ENCODE results near the gene NANOS3.

The NANOS3 gene

GRCh38 chr19:13844130-13844631 is 32.8 kb upstream of the NANOS3 start:
- no peak overlapping the region for H3K4me3 ChIP-seq (replicated peaks in 1 of 2; ENCODE audit: low read depth in 2 of 2, low read length in 2 of 2)
- DNase-seq (ENCODE audit: low read depth in 2 of 2), result no peak
- no peak for TF ChIP-seq CTCF (IDR thresholded peaks at IDR 0.05; ENCODE audit: low read depth, low read length)

GRCh38 chr19:13846557-13847406 is 30.2 kb upstream of the NANOS3 start:
- H3K4me3 ChIP-seq (replicated peaks in 1 of 2; ENCODE audit: low read depth in 2 of 2, low read length in 2 of 2), result peak overlapping the region; percentile 41 to 55
- no peak for TF ChIP-seq CTCF (IDR thresholded peaks at IDR 0.05; ENCODE audit: low read depth, low read length)
- peak; percentile 95 for DNase-seq (ENCODE audit: low read depth in 2 of 2)

GRCh38 chr19:13847407-13848339 is 29.3 kb upstream of the NANOS3 start:
- no peak for TF ChIP-seq CTCF (IDR thresholded peaks at IDR 0.05; ENCODE audit: low read depth, low read length)
- DNase-seq (ENCODE audit: low read depth in 2 of 2), result peak; percentile 94 to 97
- peak overlapping the region; percentile 41 to 55 for H3K4me3 ChIP-seq (replicated peaks in 1 of 2; ENCODE audit: low read depth in 2 of 2, low read length in 2 of 2)

- H3K4me3 ChIP-seq (replicated peaks in 1 of 2; ENCODE audit: low read depth in 2 of 2, low read length in 2 of 2), result no peak overlapping the region
- no peak for TF ChIP-seq CTCF (IDR thresholded peaks at IDR 0.05; ENCODE audit: low read depth, low read length)
- no peak for DNase-seq (ENCODE audit: low read depth in 2 of 2)
These were observed 28.6 kb upstream of the NANOS3 start for GRCh38 chr19:13848340-13848677.

GRCh38 chr19:13848798-13849676 is 27.9 kb upstream of the NANOS3 start:
- H3K4me3 ChIP-seq (replicated peaks in 1 of 2; ENCODE audit: low read depth in 2 of 2, low read length in 2 of 2), result no peak overlapping the region
- TF ChIP-seq CTCF (IDR thresholded peaks at IDR 0.05; ENCODE audit: low read depth, low read length), result no peak
- no peak for DNase-seq (ENCODE audit: low read depth in 2 of 2)
